ENCODE measurements around the gene SCARB1.
A peak's percentile ranks its signal among the peaks of the same experiment; 100 is the strongest.

Gene SCARB1

DNA sequence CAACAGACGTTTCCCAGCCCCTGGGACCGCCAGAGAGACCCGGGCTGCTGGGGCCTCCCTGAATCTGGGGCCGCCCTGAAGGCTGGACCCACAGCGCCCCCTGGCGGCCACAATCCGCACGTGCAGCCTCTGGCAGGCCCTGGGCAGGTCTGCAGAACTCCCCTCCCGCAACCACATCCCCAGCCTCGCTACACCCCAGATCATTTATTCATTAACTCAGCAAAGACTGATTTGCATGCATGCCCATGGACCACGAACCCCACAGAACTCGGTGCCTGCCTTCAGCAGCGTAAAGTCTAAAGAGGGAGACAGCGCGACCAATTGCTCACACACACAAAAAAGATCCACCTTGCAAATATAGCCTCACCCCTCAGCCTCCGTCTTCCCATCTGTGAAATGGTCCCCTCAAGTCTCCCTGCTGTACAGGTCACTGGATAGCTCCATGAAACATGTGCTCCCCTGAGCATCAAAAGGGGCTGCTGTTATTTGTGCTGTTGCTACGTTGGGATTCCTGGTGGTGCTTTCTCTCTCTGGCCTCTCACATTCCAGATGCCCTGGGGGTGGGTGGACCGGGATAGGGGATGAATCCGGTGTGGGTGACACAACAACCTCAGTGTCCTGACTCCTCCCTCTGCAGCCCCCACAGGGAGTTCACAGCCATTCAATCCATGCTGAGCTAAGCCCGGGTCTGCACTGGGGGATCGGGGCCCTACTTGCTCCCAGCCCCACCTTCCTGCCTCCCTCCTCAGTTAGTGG is 96.4 kb downstream of the SCARB1 start (continued):
- TF ChIP-seq ZNF354C (tag by site-specific recombination; IDR thresholded peaks at IDR 0.05; ENCODE audit: borderline replicate concordance, low read depth) (no peak), ZNF24 (tag by site-specific recombination; IDR thresholded peaks at IDR 0.05) (peak; percentile 82), ZNF549 (tag by site-specific recombination; IDR thresholded peaks at IDR 0.05) (no peak), GLIS2 (tag by site-specific recombination; IDR thresholded peaks at IDR 0.05) (no peak; the same call in none of the 2 replicates), ZNF2 (tag by site-specific recombination; IDR thresholded peaks at IDR 0.05) (peak; percentile 89), GLI2 (tag by site-specific recombination; IDR thresholded peaks at IDR 0.05; ENCODE audit: borderline replicate concordance, low read depth) (no peak), ZNF10 (tag by site-specific recombination; IDR thresholded peaks at IDR 0.05) (no peak), MZF1 (tag by site-specific recombination; IDR thresholded peaks at IDR 0.05; ENCODE audit: borderline replicate concordance) (peak; percentile 92; the same call in 1 of the 2 replicates), ZNF501 (tag by site-specific recombination; IDR thresholded peaks at IDR 0.05) (peak; percentile 46; the same call in 1 of the 2 replicates), ZNF48 (tag by site-specific recombination; IDR thresholded peaks at IDR 0.05) (no peak), ZNF654 (tag by site-specific recombination; IDR thresholded peaks at IDR 0.05; ENCODE audit: low read depth) (peak; percentile 76), ZBTB8A (tag by site-specific recombination; IDR thresholded peaks at IDR 0.05) (peak; percentile 19; the same call in 1 of the 2 replicates), GFI1B (tag by site-specific recombination; IDR thresholded peaks at IDR 0.05) (no peak), ZNF776 (tag by site-specific recombination; IDR thresholded peaks at IDR 0.05; ENCODE audit: borderline replicate concordance) (no peak), ZNF600 (tag by site-specific recombination; IDR thresholded peaks at IDR 0.05) (no peak), ZNF19 (tag by site-specific recombination; IDR thresholded peaks at IDR 0.05; ENCODE audit: low read depth) (no peak), PRDM1 (tag by site-specific recombination; IDR thresholded peaks at IDR 0.05) (no peak), ZNF610 (tag by site-specific recombination; IDR thresholded peaks at IDR 0.05; ENCODE audit: borderline replicate concordance) (no peak), ZNF664 (tag by site-specific recombination; IDR thresholded peaks at IDR 0.05) (0 out of 2 replicates have a peak, but pooled peaks have one; percentile 26), ZNF324 (tag by site-specific recombination; IDR thresholded peaks at IDR 0.05) (peak; percentile 25; the same call in 1 of the 2 replicates), ZBTB17 (tag by site-specific recombination; IDR thresholded peaks at IDR 0.05) (0 out of 2 replicates have a peak, but pooled peaks have one; percentile 40), SCRT2 (tag by site-specific recombination; IDR thresholded peaks at IDR 0.05) (no peak), ZNF366 (tag by site-specific recombination; conservative IDR thresholded peaks at IDR 0.05) (no peak), WT1 (tag by site-specific recombination; IDR thresholded peaks at IDR 0.05) (0 out of 2 replicates have a peak, but pooled peaks have one; percentile 16), KLF10 (tag by site-specific recombination; IDR thresholded peaks at IDR 0.05) (peak; percentile 37; the same call in 1 of the 2 replicates), ZNF16 (tag by site-specific recombination; IDR thresholded peaks at IDR 0.05; ENCODE audit: low read depth) (no peak), GLIS1 (tag by site-specific recombination; IDR thresholded peaks at IDR 0.05) (peak; percentile 56), SP7 (tag by site-specific recombination; IDR thresholded peaks at IDR 0.05) (peak; percentile 33; the same call in 1 of the 2 replicates), KLF8 (tag by site-specific recombination; IDR thresholded peaks at IDR 0.05) (0 out of 2 replicates have a peak, but pooled peaks have one; percentile 28)
- TF ChIP-seq, protein P1, sequence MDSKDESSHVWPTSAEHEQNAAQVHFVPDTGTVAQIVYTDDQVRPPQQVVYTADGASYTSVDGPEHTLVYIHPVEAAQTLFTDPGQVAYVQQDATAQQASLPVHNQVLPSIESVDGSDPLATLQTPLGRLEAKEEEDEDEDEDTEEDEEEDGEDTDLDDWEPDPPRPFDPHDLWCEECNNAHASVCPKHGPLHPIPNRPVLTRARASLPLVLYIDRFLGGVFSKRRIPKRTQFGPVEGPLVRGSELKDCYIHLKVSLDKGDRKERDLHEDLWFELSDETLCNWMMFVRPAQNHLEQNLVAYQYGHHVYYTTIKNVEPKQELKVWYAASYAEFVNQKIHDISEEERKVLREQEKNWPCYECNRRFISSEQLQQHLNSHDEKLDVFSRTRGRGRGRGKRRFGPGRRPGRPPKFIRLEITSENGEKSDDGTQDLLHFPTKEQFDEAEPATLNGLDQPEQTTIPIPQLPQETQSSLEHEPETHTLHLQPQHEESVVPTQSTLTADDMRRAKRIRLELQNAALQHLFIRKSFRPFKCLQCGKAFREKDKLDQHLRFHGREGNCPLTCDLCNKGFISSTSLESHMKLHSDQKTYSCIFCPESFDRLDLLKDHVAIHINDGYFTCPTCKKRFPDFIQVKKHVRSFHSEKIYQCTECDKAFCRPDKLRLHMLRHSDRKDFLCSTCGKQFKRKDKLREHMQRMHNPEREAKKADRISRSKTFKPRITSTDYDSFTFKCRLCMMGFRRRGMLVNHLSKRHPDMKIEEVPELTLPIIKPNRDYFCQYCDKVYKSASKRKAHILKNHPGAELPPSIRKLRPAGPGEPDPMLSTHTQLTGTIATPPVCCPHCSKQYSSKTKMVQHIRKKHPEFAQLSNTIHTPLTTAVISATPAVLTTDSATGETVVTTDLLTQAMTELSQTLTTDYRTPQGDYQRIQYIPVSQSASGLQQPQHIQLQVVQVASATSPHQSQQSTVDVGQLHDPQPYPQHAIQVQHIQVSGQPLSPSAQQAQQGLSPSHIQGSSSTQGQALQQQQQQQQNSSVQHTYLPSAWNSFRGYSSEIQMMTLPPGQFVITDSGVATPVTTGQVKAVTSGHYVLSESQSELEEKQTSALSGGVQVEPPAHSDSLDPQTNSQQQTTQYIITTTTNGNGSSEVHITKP (tag by site-specific recombination; IDR thresholded peaks at IDR 0.05) = peak; percentile 23; the same call in 1 of the 2 replicates
- TF ChIP-seq, protein P2, sequence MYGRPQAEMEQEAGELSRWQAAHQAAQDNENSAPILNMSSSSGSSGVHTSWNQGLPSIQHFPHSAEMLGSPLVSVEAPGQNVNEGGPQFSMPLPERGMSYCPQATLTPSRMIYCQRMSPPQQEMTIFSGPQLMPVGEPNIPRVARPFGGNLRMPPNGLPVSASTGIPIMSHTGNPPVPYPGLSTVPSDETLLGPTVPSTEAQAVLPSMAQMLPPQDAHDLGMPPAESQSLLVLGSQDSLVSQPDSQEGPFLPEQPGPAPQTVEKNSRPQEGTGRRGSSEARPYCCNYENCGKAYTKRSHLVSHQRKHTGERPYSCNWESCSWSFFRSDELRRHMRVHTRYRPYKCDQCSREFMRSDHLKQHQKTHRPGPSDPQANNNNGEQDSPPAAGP (tag by site-specific recombination; IDR thresholded peaks at IDR 0.05) = peak; percentile 29; the same call in 1 of the 2 replicates
- TF ChIP-seq, protein P3, sequence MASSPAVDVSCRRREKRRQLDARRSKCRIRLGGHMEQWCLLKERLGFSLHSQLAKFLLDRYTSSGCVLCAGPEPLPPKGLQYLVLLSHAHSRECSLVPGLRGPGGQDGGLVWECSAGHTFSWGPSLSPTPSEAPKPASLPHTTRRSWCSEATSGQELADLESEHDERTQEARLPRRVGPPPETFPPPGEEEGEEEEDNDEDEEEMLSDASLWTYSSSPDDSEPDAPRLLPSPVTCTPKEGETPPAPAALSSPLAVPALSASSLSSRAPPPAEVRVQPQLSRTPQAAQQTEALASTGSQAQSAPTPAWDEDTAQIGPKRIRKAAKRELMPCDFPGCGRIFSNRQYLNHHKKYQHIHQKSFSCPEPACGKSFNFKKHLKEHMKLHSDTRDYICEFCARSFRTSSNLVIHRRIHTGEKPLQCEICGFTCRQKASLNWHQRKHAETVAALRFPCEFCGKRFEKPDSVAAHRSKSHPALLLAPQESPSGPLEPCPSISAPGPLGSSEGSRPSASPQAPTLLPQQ (tag by site-specific recombination; IDR thresholded peaks at IDR 0.05) = 0 out of 2 replicates have a peak, but pooled peaks have one; percentile 44
- TF ChIP-seq, protein P4, sequence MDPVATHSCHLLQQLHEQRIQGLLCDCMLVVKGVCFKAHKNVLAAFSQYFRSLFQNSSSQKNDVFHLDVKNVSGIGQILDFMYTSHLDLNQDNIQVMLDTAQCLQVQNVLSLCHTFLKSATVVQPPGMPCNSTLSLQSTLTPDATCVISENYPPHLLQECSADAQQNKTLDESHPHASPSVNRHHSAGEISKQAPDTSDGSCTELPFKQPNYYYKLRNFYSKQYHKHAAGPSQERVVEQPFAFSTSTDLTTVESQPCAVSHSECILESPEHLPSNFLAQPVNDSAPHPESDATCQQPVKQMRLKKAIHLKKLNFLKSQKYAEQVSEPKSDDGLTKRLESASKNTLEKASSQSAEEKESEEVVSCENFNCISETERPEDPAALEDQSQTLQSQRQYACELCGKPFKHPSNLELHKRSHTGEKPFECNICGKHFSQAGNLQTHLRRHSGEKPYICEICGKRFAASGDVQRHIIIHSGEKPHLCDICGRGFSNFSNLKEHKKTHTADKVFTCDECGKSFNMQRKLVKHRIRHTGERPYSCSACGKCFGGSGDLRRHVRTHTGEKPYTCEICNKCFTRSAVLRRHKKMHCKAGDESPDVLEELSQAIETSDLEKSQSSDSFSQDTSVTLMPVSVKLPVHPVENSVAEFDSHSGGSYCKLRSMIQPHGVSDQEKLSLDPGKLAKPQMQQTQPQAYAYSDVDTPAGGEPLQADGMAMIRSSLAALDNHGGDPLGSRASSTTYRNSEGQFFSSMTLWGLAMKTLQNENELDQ (tag by site-specific recombination; IDR thresholded peaks at IDR 0.05; ENCODE audit: low read depth) = no peak
